Testis (tissue), 2 donors: ENCODE data around the gene CD63.

Experiments
- CTCF ChIP-seq, 3 experiments: fragments of 450-650 bp in 2 of 3; fragments of 200-600 bp in 1 of 3; sonication (generic) in 1 of 3; IDR thresholded peaks; one replicate each; pipeline ENCODE4 v1.5.1; 2016 to 2019; ENCODE audit warnings: antibody characterized with exemption in 3 of 3, mild to moderate bottlenecking in 2 of 3, moderate library complexity in 1 of 3
- POLR2A ChIP-seq: fragments of 450-650 bp; IDR thresholded peaks from one replicate; pipeline ENCODE4 v1.6.1; 2017; ENCODE audit warnings: antibody characterized with exemption, mild to moderate bottlenecking, moderate library complexity

DNA sequence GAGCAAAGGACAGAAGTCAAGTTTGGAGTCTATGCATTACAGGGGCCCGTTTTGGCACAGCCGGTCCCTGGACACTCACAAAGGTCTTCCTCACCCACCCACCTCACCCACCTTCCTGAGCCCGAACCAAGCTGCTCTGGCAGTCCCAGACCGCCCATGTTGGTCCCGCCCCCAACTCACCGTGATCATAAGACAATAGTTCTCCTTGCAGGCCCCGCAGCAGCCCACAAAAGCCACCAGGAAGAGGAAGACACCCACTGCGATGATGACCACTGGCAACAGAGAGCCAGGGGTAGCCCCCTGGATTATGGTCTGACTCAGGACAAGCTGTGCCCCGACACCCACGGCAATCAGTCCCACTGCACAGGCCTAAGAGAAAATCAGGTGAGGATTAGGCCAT lies 1.8 kb downstream of the CD63 start:
- no peak for TF ChIP-seq POLR2A
- no peak for TF ChIP-seq CTCF (IDR thresholded peaks at IDR 0.05)
